Activated CD4-positive, alpha-beta T cell treated with anti-CD3 and anti-CD28 coated beads, Interleukin-10, Interleukin-2, amounts not matched to agents 100 ng/mL and 50 ng/mL, durations not matched to agents 16 hours and 8 hours (primary cell): Measurements from ENCODE around the gene XBP1.
"Not testable (repeated sequence)": the region's sequence is repeated elsewhere in the genome, so short reads cannot be mapped to it uniquely, and the experiment has no call there.

ENCODE experiments used
- DNase-seq: peaks from one replicate; pipeline ENCODE4 v3.0.0-alpha.2; 2020

XBP1 gene

GRCh38 chr22:28800308-28801041, at the start of gene XBP1:
XBP1 (minus strand) TSS chr22:28800569.
- DNase-seq = peak; percentile 96

DNA sequence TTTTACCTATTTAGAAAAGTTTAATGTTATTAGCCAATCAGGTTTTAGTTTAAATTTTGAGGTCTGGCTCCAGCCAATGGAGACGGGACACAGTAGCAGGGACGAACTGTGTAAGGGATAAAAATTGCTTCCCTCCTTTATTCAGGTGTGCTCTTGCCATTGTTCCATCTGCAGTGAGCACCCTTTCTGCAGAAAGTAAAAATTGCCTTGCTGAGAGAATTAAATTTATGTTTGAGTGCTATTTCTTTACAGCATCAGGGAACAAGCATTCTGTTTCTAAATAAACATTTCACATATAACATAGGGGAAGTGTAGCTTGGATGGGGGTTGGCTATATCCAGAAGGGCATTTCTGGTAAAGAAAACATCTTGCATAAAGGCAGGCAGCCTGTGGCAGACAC, 46.6 kb upstream of the XBP1 start:
- DNase-seq = no peak

DNA sequence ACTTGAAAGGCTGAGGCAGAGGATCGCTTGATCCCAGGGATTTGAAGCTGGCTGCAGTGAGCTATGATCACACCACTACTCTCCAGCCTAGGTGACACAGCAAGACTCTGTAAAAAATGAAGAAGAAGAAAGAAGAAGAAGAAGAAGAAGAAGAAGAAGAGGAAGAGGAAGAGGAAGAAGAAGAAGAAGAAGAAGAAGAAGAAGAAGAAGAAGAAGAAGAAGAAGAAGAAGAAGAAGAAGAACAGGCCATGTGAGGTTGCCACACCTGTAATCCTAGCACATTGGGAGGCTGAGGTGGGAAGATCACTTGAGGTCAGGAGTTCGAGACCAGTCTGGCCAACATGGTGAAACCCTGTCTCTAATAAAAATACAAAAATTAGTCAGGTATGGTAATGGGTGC, 43.9 kb upstream of the XBP1 start:
- not testable (repeated sequence) for DNase-seq

DNA sequence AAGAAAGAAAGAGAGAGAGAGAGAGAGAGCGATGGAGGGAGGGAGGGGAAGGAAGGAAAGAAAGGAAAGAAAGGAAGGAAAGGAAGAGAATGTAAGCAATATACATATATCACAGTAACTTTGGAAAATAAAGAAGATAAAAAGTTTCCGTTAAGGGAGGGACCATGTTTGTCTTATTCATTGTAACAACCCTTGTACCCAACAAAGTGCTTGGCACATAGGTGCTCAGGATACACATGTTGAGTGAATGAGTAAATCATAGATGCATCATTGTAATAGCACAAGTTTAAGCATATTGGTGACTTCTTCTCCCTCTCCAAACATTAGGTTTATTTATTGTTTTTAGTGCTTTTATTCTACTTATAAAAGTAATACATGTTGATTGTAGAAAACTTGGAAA, 43.3 kb upstream of the XBP1 start:
- no peak for DNase-seq

GRCh38 chr22:28841111-28841510, 40.7 kb upstream of the XBP1 start:
- DNase-seq = no peak

DNA sequence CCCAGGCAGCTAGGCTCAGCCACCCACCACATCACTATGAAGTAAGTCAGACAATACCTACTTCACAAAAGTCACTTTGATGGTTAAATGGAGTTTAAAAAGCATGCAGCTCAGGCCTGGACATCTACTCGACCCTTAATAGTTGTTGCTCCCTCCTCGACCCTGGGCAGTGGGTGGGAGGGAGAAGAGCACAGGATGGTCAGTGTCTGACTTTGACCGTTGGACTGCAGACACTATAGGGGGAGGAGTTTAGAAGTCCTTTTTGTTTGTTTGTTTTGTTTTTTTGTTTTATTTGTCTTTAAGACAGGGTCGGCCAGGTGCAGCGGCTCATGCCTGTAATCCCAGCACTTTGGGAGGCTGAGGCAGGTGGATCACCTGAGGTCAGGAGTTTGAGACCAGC, 38.6 kb upstream of the XBP1 start:
- DNase-seq = no peak

DNA sequence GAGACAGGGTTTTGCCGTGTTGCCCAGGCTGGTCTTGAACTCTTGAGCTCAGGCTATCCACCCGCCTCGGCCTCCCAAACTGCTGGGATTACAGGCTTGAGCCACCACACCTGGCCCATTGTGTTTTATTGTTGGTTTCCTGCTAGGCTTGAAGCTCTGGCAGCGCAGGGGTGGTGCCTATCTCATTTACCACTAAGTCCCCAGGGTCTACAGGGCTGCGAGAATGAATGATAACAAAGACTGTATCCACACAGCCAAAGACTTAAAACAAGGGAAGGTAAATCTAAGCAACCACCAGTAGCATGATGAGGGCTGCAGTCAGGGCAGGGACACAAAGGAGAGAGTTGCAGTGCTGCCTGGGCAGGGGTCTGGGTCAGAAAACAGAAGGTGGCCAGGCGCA, 37.3 kb upstream of the XBP1 start:
- no peak for DNase-seq

- no peak for DNase-seq
Measured at GRCh38 chr22:28835630-28836189, 35.3 kb upstream of the XBP1 start.

- peak; percentile 39 for DNase-seq
Measured at GRCh38 chr22:28833276-28833923, 33.0 kb upstream of the XBP1 start.

- DNase-seq = no peak
Measured at GRCh38 chr22:28832731-28833130, 32.4 kb upstream of the XBP1 start.

- DNase-seq = no peak
Measured at GRCh38 chr22:28831140-28832072, 31.0 kb upstream of the XBP1 start.

DNA sequence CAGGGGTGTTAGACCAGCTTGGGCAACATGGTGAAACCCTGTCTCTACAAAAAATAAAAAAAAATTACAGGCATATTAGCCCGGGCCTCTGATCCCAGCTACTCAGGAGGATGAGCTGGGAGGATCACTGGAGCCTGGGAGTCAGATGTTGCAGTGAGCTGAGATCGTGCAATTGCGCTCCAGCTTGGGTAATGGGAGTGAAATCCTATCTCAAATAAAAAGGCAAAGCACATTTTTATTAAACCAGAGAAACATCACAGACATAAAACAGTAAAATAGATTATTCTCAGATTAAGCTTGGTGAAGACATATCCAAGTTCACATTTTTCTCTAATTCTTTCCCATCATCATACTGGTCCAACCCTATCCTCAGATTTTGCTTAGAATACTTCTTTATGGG, 30.1 kb upstream of the XBP1 start:
- no peak for DNase-seq

DNA sequence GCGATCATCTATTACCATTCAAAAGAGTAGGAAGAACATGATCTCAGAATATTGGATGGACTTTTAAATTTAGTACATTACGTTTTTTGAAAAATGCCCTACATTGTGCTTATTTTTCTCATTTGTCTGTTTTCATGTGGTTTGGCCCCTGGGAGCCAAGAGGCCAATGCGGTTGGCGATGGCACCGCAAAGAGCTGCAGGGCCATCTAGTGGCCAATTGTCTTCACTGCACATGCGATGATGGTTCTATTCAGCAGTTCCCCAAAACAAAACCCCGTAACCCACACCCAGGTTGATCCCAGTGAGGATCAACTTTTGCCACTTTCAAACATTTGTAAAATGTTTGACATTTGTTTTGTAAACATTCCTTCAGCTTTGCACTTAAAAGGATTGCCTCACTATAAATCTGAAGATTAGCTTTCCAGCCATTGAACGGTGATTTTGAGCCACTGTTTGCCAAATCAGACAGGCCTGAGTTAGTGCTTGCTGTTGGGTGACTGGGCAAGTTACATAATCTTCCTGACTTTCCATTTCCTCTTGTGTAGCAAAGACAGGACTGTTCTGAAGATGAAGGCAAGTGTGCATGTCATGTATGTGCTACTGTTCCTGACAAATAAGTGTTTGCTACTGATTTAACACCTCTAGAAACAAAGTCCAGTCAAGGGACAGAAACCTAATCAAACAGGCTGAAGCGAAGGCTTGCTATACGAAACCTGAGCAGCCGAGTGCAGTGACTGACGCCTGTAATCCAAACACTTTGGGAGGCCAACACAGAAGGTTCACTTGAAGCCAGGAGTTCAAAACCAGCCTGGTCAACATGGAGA, 29.2 kb upstream of the XBP1 start:
- DNase-seq = peak; percentile 83

DNA sequence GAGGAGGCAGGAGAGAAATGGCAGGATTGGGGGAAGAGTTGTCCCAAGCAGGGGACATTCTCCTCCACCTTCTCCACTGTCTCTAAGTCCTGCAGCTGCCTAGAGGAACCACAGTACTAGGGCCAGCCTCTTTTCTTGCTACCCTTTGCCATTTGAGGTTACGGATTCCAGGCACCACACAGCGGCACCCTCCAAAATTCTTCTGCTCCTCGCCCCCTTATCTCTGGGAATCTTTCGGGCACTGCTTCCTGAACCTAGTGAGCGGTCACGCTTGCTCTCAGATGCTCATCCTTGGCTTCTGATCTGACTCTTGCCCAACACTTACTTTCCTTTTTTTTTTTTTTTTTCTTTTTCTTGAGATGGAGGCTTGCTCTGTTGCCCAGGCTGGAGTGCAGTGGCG, 26.6 kb upstream of the XBP1 start:
- no peak for DNase-seq

GRCh38 chr22:28826430-28826829, 26.1 kb upstream of the XBP1 start:
- DNase-seq = not testable (repeated sequence)

DNA sequence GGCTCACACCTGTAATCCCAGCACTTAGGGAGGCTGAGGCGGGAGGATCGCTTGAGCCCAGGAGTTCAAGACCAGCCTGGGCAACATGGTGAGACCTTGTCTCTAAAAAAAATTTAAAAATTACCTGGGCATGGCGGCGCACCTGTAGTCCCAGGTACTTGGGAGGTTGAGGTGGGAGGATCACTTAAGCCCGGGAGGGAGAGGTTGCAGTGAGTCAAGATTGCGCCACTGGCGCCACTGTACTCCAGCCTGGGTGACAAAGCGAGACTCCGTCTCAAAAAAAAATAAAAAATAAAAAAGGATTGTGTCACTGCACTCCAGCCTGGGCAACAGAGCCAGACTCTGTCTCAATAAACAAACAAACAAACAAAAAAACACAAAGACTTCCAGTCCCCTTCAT, 24.1 kb upstream of the XBP1 start:
- DNase-seq = not testable (repeated sequence)

DNA sequence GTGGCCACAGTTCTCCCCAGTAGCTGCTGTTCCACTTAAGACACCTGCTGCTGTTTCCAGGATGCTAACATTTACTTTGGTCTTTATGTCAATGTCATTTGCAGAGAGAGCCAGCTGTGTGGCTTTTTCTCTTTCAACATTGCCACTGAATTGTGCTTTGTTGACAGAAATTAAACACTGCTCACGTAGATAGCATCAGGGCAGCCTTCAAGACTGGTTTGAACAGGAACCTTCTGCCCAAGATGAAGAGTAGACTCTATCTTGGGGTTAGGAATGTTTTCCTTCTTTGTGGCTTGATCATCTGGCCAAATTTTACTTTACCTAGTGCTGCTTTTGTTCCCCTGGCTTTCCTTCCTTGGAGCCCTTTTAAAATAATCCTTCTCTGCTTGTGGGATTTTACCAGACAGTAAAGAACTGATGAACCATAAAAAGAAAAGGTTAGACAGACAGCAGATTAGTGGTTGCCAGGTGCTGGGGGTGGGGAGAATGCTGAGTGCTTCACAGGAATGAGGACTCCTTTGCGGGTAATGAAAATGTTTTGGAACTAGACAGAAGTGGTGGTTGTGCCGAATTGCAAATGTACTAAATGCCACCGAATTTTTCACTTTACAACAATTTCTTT, 22.7 kb upstream of the XBP1 start:
- peak; percentile 37 for DNase-seq

DNA sequence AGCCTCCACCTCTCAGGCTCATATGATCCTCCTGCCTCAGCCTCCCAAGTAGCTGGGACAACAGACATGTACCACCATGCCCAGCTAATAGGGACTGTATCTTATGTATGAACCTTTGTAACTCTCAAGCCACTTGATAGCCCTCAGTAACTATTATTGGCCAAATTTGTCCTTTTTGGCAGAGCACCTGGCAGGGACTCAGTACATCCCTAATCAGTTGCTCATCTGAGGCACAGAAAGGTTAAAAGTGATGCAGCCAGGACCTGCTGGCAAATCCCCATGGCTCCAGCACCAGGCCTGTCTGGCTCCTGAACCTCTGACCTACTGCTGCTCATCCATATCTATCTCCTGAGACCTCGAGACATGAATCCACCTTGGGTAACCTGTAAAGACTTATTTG, 21.1 kb upstream of the XBP1 start:
- no peak for DNase-seq

GRCh38 chr22:28820885-28821284, 20.5 kb upstream of the XBP1 start:
- DNase-seq = no peak

DNA sequence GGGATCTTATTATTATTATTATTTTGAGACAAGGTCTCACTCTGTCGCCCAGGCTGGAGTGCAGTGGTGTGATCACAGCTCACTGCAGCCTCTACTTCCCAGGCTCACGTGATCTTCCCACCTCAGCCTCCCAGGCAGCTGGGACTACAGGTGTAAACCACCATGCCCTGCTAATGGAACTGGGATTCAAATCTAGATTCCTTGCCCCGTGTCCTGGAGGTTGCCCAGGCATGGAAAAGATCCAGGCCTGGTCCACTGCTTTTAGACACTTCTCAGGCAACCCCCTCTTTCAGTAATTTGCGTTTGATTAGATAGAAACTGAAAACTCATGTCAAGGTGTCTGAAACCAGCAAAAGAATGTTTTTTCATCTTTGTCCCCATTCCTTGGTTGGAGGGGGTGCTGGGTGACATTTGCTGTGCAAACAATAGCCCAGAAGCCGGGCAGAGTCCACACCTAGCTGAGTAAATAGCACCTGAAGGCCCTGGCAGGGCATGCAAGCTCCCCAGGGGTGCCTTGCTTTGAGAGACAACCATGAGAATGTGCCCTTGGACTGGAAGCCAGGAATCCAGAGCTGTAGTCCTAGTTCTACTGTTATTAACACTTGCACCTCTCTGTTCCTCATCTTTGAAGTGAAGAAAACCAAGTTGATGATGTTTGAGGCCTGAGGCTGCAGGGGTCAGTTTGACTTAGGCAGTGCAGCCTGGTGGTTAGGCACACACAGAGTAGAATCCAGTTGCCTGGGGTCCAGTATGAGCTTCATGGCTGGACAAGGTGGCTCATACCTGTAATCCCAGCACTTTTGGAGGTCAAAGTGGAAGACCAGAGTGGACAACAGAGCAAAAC, 19.1 kb upstream of the XBP1 start:
- no peak for DNase-seq
